Effector memory CD4-positive, alpha-beta T cell (primary cell): ENCODE results near the gene MVK.

Experiments
- DNase-seq, 3 donors: peaks; one replicate each; pipeline ENCODE4 v3.0.0-alpha.2; 2020
- H3K27ac ChIP-seq: 2 replicates; pipeline ENCODE4 v1.7.0; 2013; ENCODE audit warnings: mild to moderate bottlenecking, low read length, moderate library complexity; ENCODE audit not compliant: insufficient read depth, poor library complexity, severe bottlenecking
- H3K27me3 ChIP-seq: replicated peaks from 2 replicates; pipeline ENCODE4 v1.7.0; 2013; ENCODE audit warnings: mild to moderate bottlenecking, low read length; ENCODE audit not compliant: insufficient read depth, control insufficient read depth, poor library complexity, severe bottlenecking
- H3K36me3 ChIP-seq: 2 replicates; pipeline ENCODE4 v1.7.0; 2013; ENCODE audit warnings: mild to moderate bottlenecking, low read length, moderate library complexity; ENCODE audit not compliant: control insufficient read depth, insufficient read depth
- H3K4me1 ChIP-seq: 2 replicates; pipeline ENCODE4 v1.7.0; 2013; ENCODE audit warnings: low read length, mild to moderate bottlenecking; ENCODE audit not compliant: control insufficient read depth, insufficient read depth, poor library complexity, severe bottlenecking
- H3K4me3 ChIP-seq: 2 replicates; pipeline ENCODE4 v1.7.0; 2013; ENCODE audit warnings: low read length, low read depth, mild to moderate bottlenecking; ENCODE audit not compliant: insufficient read depth, poor library complexity, severe bottlenecking
- H3K9me3 ChIP-seq: 2 replicates; pipeline ENCODE4 v1.7.0; 2013; ENCODE audit warnings: mild to moderate bottlenecking, low read length, moderate library complexity; ENCODE audit not compliant: control insufficient read depth

MVK gene

GRCh38 chr12:109544955-109545531, 28.6 kb upstream of the MVK start:
- no peak overlapping the region for H3K4me3 ChIP-seq
- no peaks in the 10 kb centered on the region for H3K9me3 ChIP-seq
- H3K27me3 ChIP-seq: no peaks in the 10 kb centered on the region
- no peak for DNase-seq
- no peak overlapping the region for H3K27ac ChIP-seq
- no peaks in the 10 kb centered on the region for H3K36me3 ChIP-seq
- no peaks in the 10 kb centered on the region for H3K4me1 ChIP-seq

- H3K4me1 ChIP-seq: no peaks in the 10 kb centered on the region
- no peak overlapping the region for H3K27ac ChIP-seq
- no peaks in the 10 kb centered on the region for H3K36me3 ChIP-seq
- no peak overlapping the region for H3K4me3 ChIP-seq
- no peaks in the 10 kb centered on the region for H3K27me3 ChIP-seq
- no peaks in the 10 kb centered on the region for H3K9me3 ChIP-seq
- DNase-seq: no peak
Measured at GRCh38 chr12:109545826-109546225, 27.8 kb upstream of the MVK start.

- no peaks in the 10 kb centered on the region for H3K4me1 ChIP-seq
- no peaks in the 10 kb centered on the region for H3K36me3 ChIP-seq
- H3K4me3 ChIP-seq: no peak overlapping the region
- no peak overlapping the region for H3K27ac ChIP-seq
- no peaks in the 10 kb centered on the region for H3K27me3 ChIP-seq
- DNase-seq: no peak
- H3K9me3 ChIP-seq: no peaks in the 10 kb centered on the region
Measured at GRCh38 chr12:109547286-109547685, 26.3 kb upstream of the MVK start.

DNA sequence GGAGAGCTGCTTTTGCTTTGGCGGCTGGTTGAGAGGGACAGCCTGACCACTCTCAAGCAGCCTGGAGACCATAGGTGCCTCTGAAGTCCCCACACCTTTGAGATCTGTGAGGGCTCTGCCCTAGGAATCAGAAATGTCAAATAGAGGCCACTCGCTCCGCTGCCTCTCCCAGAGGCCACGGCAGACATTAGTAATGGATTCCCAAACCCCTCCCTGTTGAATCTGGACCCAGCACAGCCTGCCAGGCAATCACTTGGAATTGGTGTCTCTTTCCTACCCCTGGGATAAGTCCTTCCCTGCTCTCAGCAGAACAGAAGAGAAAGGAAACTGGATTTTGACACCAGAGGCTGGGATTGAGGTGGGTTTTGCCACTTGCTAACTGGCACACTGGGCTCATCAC, 25.3 kb upstream of the MVK start:
- H3K4me1 ChIP-seq: no peaks in the 10 kb centered on the region
- H3K27ac ChIP-seq: no peak overlapping the region
- no peak for DNase-seq
- no peak overlapping the region for H3K4me3 ChIP-seq
- H3K27me3 ChIP-seq: no peaks in the 10 kb centered on the region
- no peaks in the 10 kb centered on the region for H3K36me3 ChIP-seq
- no peaks in the 10 kb centered on the region for H3K9me3 ChIP-seq

- Histone ChIP-seq H3K27me3 (no peaks in the 10 kb centered on the region), H3K4me1 (no peaks in the 10 kb centered on the region), H3K4me3 (no peak overlapping the region), H3K9me3 (no peaks in the 10 kb centered on the region), H3K36me3 (no peaks in the 10 kb centered on the region), H3K27ac (no peak overlapping the region)
- no peak for DNase-seq
Measured at GRCh38 chr12:109549613-109550270, 23.9 kb upstream of the MVK start.

DNA sequence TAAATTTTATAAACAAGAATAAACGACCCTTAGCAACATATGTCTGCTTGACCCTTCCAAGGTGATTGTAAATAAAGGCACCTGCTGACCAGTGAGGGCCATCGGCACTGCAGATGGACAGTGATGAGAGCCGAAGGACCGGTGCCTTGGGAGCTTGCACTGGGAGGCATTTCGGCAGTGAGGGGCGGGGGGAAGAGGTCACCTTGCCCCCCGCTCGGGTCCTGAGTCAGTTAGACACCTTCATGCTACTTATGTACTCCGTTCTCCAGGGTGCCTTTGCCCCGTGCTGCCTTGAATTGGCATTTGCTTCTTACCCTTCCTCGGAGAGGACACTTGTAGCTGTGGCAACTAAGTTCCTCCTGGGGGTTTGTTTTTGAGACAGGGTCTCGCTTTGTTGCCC, 23.3 kb upstream of the MVK start:
- H3K27me3 ChIP-seq: no peaks in the 10 kb centered on the region

DNA sequence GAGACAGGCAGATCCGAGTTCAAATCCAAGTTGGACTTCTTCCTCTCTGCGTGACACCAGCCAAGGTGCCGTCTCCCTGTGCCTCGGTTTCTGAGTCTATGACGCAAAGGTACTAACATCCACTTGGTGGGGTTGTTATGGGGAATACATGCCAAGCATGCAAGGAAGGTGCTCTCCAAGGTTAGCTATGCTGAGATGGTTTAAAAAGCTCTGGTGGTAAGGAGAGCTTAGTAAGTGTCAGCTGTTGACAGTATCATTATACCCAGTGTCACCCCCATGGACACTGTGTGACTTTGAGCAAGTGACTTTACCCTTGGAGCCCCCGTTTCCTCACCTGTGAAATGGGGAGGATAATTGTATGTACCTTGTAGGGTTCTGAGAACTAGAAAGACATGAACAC, 22.5 kb upstream of the MVK start:
- Histone ChIP-seq H3K36me3 (no peaks in the 10 kb centered on the region), H3K4me3 (no peak overlapping the region), H3K9me3 (no peaks in the 10 kb centered on the region), H3K27ac (no peak overlapping the region), H3K27me3 (no peaks in the 10 kb centered on the region), H3K4me1 (no peaks in the 10 kb centered on the region)
- no peak for DNase-seq

More for the DNA sequence above, 23.3 kb upstream of the MVK start:
- H3K4me3 ChIP-seq: no peak overlapping the region
- no peak for DNase-seq
- no peaks in the 10 kb centered on the region for H3K4me1 ChIP-seq
- no peaks in the 10 kb centered on the region for H3K9me3 ChIP-seq
- H3K36me3 ChIP-seq: no peaks in the 10 kb centered on the region
- no peak overlapping the region for H3K27ac ChIP-seq

GRCh38 chr12:109552971-109553370, 20.6 kb upstream of the MVK start:
- Histone ChIP-seq H3K9me3 (no peaks in the 10 kb centered on the region), H3K4me3 (no peak overlapping the region), H3K27ac (no peak overlapping the region), H3K27me3 (no peaks in the 10 kb centered on the region), H3K4me1 (no peaks in the 10 kb centered on the region), H3K36me3 (no peaks in the 10 kb centered on the region)
- no peak for DNase-seq

GRCh38 chr12:109553483-109553882, 20.1 kb upstream of the MVK start:
- Histone ChIP-seq H3K27me3 (no peaks in the 10 kb centered on the region), H3K4me1 (no peaks in the 10 kb centered on the region), H3K27ac (no peak overlapping the region), H3K36me3 (no peaks in the 10 kb centered on the region), H3K4me3 (no peak overlapping the region), H3K9me3 (no peaks in the 10 kb centered on the region)
- no peak for DNase-seq

- Histone ChIP-seq H3K27me3 (no peaks in the 10 kb centered on the region), H3K4me3 (no peak overlapping the region)
- no peak for DNase-seq
Measured at GRCh38 chr12:109553906-109554500, 19.6 kb upstream of the MVK start.

More at GRCh38 chr12:109553906-109554500, 19.6 kb upstream of the MVK start:
- H3K9me3 ChIP-seq: no peaks in the 10 kb centered on the region
- H3K4me1 ChIP-seq: no peaks in the 10 kb centered on the region
- no peaks in the 10 kb centered on the region for H3K36me3 ChIP-seq
- H3K27ac ChIP-seq: no peak overlapping the region
